Suprapubic skin (tissue), 3 donors: Measurements from ENCODE around the gene TRRAP.

Experiments
- EP300 ChIP-seq: sonication (generic); formaldehyde crosslinking; IDR thresholded peaks from one replicate; pipeline ENCODE4 v1.6.1; 2017; ENCODE audit warnings: antibody characterized with exemption
- POLR2A ChIP-seq, 2 donors: fragments of 450-650 bp; IDR thresholded peaks; one replicate each; pipeline ENCODE4 v1.6.1; 2017; ENCODE audit warnings: antibody characterized with exemption in 2 of 2, mild to moderate bottlenecking in 2 of 2, moderate library complexity in 2 of 2
- TF ChIP-seq, protein P1 (sequence below), 2 donors: fragments of 200-600 bp in 1 of 2; fragments of 450-650 bp in 1 of 2; sonication (generic) in 1 of 2; IDR thresholded peaks; one replicate each; pipeline ENCODE4 v1.5.1; 2016 to 2019; ENCODE audit warnings: antibody characterized with exemption in 2 of 2, mild to moderate bottlenecking in 1 of 2, moderate library complexity in 1 of 2

DNA sequence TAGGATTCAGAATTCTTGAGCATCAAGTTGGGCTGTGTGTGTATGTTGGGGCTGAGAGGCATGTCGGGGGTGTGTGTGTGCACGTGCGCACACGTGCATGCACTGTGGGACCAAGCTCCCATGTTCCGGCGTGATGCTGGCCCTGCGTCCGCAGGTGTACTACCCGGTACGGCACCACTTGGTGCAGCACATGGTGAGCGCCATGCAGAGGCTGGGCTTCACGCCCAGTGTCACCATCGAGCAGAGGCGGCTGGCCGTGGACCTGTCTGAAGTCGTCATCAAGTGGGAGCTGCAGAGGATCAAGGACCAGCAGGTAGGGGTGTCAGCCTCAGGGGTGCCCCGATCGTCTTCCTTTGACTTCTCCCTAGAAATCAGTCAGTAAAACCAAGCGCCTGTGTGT is 77.7 kb downstream of the TRRAP start:
- TF ChIP-seq, protein P1, sequence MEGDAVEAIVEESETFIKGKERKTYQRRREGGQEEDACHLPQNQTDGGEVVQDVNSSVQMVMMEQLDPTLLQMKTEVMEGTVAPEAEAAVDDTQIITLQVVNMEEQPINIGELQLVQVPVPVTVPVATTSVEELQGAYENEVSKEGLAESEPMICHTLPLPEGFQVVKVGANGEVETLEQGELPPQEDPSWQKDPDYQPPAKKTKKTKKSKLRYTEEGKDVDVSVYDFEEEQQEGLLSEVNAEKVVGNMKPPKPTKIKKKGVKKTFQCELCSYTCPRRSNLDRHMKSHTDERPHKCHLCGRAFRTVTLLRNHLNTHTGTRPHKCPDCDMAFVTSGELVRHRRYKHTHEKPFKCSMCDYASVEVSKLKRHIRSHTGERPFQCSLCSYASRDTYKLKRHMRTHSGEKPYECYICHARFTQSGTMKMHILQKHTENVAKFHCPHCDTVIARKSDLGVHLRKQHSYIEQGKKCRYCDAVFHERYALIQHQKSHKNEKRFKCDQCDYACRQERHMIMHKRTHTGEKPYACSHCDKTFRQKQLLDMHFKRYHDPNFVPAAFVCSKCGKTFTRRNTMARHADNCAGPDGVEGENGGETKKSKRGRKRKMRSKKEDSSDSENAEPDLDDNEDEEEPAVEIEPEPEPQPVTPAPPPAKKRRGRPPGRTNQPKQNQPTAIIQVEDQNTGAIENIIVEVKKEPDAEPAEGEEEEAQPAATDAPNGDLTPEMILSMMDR (IDR thresholded peaks at IDR 0.05), result no peak
- TF ChIP-seq POLR2A (IDR thresholded peaks at IDR 0.05) (no peak), EP300 (no peak)
